Lung (tissue), 12 donors: ENCODE results near the gene GOLGB1. TPM values are rescaled to one million over a fixed set of nuclear protein-coding genes. Genes with fewer than 3 reads are reported as not detected.

ENCODE experiments used
- ATAC-seq: fragments of 200-7000 bp; cut with Tn5 transposase; one replicate; pipeline ENCODE4 v1.9.1; 2020; ENCODE audit warnings: moderate number of reproducible peaks; ENCODE audit not compliant: insufficient read depth, low FRiP score
- DNase-seq, 3 donors: peaks; one replicate each; pipeline ENCODE4 v3.0.0-alpha.2; 2013 to 2017
- H3K27ac ChIP-seq, 2 donors: one replicate each; pipeline ENCODE4 v1.5.1; 2013; ENCODE audit warnings: mild to moderate bottlenecking in 2 of 2, moderate library complexity in 2 of 2, control low read depth in 1 of 2, inconsistent platforms in 1 of 2, low read depth in 1 of 2, low read length in 1 of 2
- H3K27me3 ChIP-seq, 3 donors: one replicate each; pipeline ENCODE4 v1.5.1; 2013; ENCODE audit warnings: low read length in 2 of 3; ENCODE audit not compliant: control insufficient read depth in 3 of 3, insufficient read depth in 3 of 3
- H3K36me3 ChIP-seq, 4 donors: one replicate each; pipeline ENCODE4 v1.5.1; 2013; ENCODE audit warnings: low read length in 4 of 4, mild to moderate bottlenecking in 1 of 4, moderate library complexity in 1 of 4; ENCODE audit not compliant: control insufficient read depth in 4 of 4, insufficient read depth in 4 of 4
- H3K4me1 ChIP-seq, 5 donors: one replicate each; pipeline ENCODE4 v1.5.1; 2013; ENCODE audit warnings: low read length in 5 of 5, mild to moderate bottlenecking in 2 of 5, moderate library complexity in 1 of 5; ENCODE audit not compliant: control insufficient read depth in 5 of 5, insufficient read depth in 5 of 5
- H3K4me3 ChIP-seq: one replicate; pipeline ENCODE4 v1.5.1; 2013; ENCODE audit warnings: mild to moderate bottlenecking, control low read depth, moderate library complexity
- H3K9ac ChIP-seq, 2 donors: one replicate each; pipeline ENCODE4 v1.5.1; 2013; ENCODE audit warnings: low read length in 2 of 2, control low read depth in 1 of 2; ENCODE audit not compliant: insufficient read depth in 1 of 2
- H3K9me3 ChIP-seq, 4 donors: one replicate each; pipeline ENCODE4 v1.5.1; 2013; ENCODE audit warnings: low read length in 3 of 4, mild to moderate bottlenecking in 1 of 4, moderate library complexity in 1 of 4; ENCODE audit not compliant: control insufficient read depth in 4 of 4, insufficient read depth in 3 of 4
- CTCF ChIP-seq: IDR thresholded peaks from 2 replicates; pipeline ENCODE4 v1.5.1; 2012; ENCODE audit warnings: mild to moderate bottlenecking; ENCODE audit errors: control extremely low read depth, extremely low read depth
- WGBS, 2 donors: extraction: QIAGEN DNeasy Blood & Tissue Kit; methylation state at CpG; one replicate each; pipeline ENCODE4 v1.1.7; 2013; 5-methylcytosine and 5-hydroxymethylcytosine counted together
- polyA plus RNA-seq, 2 donors: library from polyadenylated mRNA; stranded (reverse); fragments of 200-250 nt; gene quantifications; one replicate each; pipeline ENCODE4 v1.2.1, GENCODE V29; 2013
- total RNA-seq, 2 donors: library from RNA; depleted of rRNA in 1 of 2; stranded (reverse); fragments of >200 nt in 1 of 2; gene quantifications; one replicate each; pipeline ENCODE4 v1.2.1, GENCODE V29; 2014 to 2021
- donor health status: control.
- donor health status: control.
- donor health status: Bipolar disorder and iron deficiency.
- donor health status: healthy.
- donor health status: DM: yes; HTN: yes; CAD: no.

GOLGB1 gene
- total and polyA plus RNA-seq, 4 donors, result 11.6 to 92.8 (median 31.1) TPM

- no peaks in the 10 kb centered on the region for H3K9me3 ChIP-seq
- H3K36me3 ChIP-seq, result peaks cover 2 to 24% (median 12%) of the 10 kb centered on the region in 4 donors
Observed at GRCh38 chr3:121710347-121710746, 39.2 kb downstream of the GOLGB1 start.

DNA sequence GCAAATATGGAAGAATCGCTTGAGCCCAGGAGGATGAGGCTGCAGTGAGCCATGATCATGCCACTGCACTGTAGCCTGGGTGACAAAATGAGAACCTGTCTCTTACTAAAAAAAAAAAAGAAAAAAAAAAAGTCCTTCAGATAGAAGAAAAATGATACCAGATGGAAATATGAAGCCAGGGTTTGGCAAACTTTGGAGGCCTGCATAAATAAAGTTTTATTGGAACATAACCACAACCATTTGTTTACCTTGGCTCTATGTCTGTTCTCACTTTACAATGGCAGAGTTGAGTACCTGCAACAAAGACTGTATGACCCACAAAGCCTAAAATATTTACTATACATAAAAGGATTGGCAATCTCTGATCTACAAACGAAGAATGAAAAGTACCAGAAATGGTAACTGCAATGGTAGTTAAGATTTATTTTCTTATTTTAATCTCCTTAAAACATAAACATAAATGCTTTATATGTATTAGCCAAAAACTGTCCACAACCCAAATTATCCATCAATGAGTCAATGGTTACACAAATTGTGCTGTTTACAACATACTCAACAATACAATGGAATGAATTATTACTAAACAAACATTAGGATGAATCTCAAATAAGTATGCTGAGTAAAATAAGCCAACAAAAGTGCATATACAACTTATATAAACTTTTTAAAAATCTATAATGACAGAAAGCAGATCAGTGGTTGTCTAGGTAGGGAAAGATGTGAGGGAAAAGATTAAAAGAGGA is 41.8 kb downstream of the GOLGB1 start:
- Histone ChIP-seq H3K36me3 (peaks cover 1 to 20% (median 6%) of the 10 kb centered on the region in 4 donors), H3K9me3 (peaks cover 0 to 3% (median 0%) of the 10 kb centered on the region in 4 donors), H3K27ac (no peak overlapping the region), H3K9ac (no peak overlapping the region), H3K27me3 (no peaks in the 10 kb centered on the region), H3K4me1 (no peaks in the 10 kb centered on the region), H3K4me3 (no peak overlapping the region)
- TF ChIP-seq CTCF, result no peak
- DNase-seq (no peak), ATAC-seq (no peak)
- WGBS, 2 donors, result 95 to 98% methylated on average over 2 of the region's 2 CpGs

More at GRCh38 chr3:121710347-121710746, 39.2 kb downstream of the GOLGB1 start:
- WGBS, 2 donors, result 45 to 100% methylated on average over 1 of the region's 1 CpG
- H3K9ac ChIP-seq, result no peak overlapping the region
- no peak overlapping the region for H3K27ac ChIP-seq
- H3K4me3 ChIP-seq, result no peak overlapping the region
- ATAC-seq (no peak), DNase-seq (no peak)
- H3K4me1 ChIP-seq, result no peaks in the 10 kb centered on the region
- no peak for TF ChIP-seq CTCF
- H3K27me3 ChIP-seq, result no peaks in the 10 kb centered on the region

DNA sequence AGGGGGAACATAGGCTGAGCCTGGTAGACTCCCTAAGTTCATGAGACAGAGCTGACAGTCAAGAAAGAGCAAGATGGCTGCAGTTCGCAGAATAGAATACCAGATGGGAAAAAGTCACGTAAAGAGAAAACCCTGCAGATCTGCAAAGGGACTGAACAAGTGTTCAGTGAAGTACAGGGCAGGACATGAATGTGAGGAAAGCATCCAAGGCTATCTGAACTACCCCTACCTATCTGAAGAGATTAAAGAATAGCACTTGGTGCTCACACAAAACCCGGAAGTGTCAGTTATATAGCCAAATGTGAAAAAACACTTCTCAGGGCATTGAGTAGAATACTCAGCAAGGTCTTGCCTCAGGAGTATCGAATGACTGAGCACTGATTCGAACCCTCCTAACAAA is 44.0 kb downstream of the GOLGB1 start:
- Histone ChIP-seq H3K4me1 (no peaks in the 10 kb centered on the region), H3K36me3 (peaks cover under 1 to 23% (median 12%) of the 10 kb centered on the region in 4 donors), H3K27me3 (no peaks in the 10 kb centered on the region), H3K9me3 (peaks cover 0 to 3% (median 0%) of the 10 kb centered on the region in 4 donors), H3K4me3 (no peak overlapping the region), H3K9ac (no peak overlapping the region), H3K27ac (no peak overlapping the region)
- DNase-seq (no peak), ATAC-seq (no peak)
- 94 to 96% methylated on average over 5 of the region's 5 CpGs for WGBS, 2 donors
- no peak for TF ChIP-seq CTCF
